Sigmoid colon (tissue), 4 donors: ENCODE measurements around the gene TRPM3.

ENCODE experiments used
- CTCF ChIP-seq, 4 experiments: fragments of 450-650 bp in 3 of 4; fragments of 200-600 bp in 1 of 4; IDR thresholded peaks; one replicate each; pipeline ENCODE4 v1.5.1; 2016 to 2019; ENCODE audit warnings: antibody characterized with exemption in 4 of 4, mild to moderate bottlenecking in 3 of 4, moderate library complexity in 2 of 4
- EP300 ChIP-seq, 4 donors: sonication (generic); formaldehyde crosslinking; IDR thresholded peaks; one replicate each; pipeline ENCODE4 v1.6.1; 2017; ENCODE audit warnings: antibody characterized with exemption in 4 of 4
- POLR2A ChIP-seq, 2 donors: fragments of 450-650 bp; IDR thresholded peaks; one replicate each; pipeline ENCODE4 v1.6.1; 2016; ENCODE audit warnings: antibody characterized with exemption in 2 of 2, mild to moderate bottlenecking in 2 of 2, moderate library complexity in 2 of 2

DNA sequence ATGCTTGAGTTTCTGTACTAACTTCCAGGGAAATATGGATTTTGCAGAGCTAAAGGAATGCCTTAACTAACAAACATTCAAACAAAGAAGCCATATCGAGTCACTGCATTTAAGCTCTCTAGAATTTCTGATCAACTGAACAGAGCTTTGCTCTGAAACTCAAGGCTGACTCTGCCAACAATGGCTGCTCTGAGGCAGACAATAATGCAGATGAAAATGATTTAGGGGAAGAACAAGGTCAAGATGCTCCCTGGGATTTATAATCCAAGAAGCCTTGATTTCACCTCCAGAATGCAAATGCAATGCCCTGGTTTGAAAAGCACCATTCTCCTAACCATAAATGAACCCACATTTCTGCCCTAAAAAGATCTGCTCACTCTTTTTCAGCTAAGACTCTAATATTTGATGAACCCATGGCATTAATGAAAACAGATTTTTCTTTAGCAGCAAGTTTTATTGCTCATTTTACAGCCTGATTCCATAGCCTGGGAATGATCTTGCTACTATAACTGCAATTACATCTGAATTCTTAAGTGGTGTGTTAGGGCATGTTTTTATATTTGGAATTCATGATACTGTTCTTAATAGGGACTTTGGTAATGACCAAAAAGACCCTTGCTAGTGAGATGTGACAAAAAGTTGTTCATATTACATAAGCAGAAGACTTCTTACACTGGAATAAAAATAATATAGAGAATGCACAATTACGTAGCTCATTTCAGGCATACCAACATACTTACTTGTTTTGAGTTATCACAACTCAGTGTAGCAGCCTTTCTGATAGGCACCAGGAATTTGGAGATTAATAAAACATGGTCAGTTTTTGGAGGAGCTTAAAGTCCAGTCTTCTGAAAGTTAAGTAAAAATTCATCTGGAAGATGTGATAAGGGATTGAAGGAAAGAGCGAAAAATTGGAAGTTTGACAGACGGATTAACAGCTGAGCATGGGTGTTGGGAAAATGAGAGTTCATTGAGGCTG lies 169.4 kb downstream of the TRPM3 start:
- no peak for TF ChIP-seq CTCF (IDR thresholded peaks at IDR 0.05)
- TF ChIP-seq POLR2A (IDR thresholded peaks at IDR 0.05): no peak
- TF ChIP-seq EP300 (IDR thresholded peaks at IDR 0.05): no peak
